NB4 (cell line): ENCODE results near the gene DYNLT1.

Source experiments
- CTCF ChIP-seq: IDR thresholded peaks from one replicate; pipeline ENCODE4 v1.5.1; 2012; ENCODE audit warnings: low read depth, low read length
- MYC ChIP-seq: IDR thresholded peaks from 2 replicates; pipeline ENCODE4 v1.6.1; 2011; ENCODE audit warnings: low read depth, low read length
- POLR2A ChIP-seq: IDR thresholded peaks from 2 replicates; pipeline ENCODE4 v1.6.1; 2011; ENCODE audit warnings: mild to moderate bottlenecking; ENCODE audit not compliant: insufficient read length; ENCODE audit errors: extremely low read depth

GRCh38 chr6:158645064-158646022, 800 bp upstream of the DYNLT1 start:
- no peak for TF ChIP-seq CTCF
- TF ChIP-seq POLR2A, result no peak
- TF ChIP-seq MYC, result no peak
